ENCODE results near the gene BNC1.
"Not testable (repeated sequence)": the region's sequence is repeated elsewhere in the genome, so short reads cannot be mapped to it uniquely, and the experiment has no call there.

The BNC1 gene

DNA sequence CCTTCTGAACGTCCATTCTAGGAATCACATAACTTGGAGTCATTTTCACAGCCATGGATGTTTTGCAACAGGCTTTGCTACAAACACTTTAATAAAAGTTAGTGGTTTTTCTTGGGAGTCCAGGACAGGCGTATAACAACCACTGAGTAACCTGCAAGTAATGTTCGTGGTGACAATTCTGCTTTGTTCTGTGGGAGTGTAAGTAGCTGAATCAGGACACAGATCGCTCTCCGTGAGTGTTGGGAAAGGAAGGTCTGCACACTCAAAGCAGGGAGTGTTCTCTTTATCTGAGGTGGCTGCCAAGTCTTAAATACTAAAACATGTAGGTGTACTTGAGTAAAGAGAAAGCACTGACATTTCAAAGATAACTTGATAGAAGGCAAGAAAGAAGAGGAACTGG is 7.9 kb upstream of the BNC1 start:
- no peak for DNase-seq

DNA sequence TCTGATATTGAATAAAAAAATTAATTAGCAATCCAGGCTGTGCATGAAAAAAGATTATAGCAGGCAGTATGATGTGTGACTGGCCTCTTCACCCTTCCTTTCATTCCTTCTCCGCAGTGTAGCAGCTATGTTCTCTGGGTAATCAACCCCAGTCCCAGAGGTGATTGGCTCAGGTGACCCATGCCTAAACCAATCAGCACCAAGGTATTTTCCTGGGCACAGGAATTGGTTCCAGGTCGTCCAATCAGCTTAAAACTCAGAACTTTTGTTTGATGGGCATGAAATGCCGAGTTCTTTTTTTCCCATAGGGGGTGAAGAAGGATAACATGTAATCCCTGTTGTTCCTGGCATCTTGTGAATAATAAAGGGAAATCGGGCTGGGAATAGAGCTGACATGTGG is 5.8 kb upstream of the BNC1 start:
- DNase-seq = no peak

DNA sequence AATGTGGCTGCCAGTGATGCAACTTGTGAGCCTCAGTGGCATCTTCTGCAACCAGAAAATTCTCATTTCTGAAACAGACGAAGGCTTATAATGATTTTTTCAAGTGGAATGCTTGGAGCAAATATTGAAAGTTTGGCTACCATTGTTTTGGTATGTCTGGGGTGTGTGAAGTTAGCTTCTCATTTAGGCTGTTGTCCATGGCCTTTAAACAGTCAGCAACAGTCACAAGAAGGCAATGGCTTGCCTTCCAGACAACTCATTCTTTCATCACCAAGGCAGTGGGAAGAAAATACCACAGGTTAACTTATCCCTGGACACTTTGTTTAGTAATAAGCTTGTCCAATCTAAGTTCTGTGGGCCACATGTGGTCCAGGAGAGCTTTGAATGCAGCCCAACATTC is 4.7 kb upstream of the BNC1 start:
- no peak for DNase-seq

DNA sequence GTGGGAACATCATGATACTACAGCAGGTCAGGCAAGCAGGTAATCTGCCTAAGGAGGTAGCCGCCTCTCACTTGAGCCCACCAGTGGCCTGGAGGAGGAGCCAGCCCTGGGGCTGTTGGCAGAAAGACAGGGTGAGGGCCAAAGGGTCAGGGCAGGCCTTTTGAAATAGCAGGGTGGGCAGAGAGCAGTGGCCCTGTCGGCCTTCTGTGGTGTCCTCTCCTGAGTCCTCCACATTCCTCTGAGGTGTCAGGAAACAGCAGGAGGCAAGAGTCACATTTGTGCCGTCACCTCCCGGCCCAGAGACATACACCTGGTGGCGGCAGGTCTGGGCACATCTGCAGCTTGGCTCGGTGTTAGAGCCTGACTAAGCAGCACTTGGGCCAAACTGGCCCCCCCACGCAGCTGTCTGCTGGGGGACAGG is 3.9 kb upstream of the BNC1 start:
- DNase-seq = no peak

DNA sequence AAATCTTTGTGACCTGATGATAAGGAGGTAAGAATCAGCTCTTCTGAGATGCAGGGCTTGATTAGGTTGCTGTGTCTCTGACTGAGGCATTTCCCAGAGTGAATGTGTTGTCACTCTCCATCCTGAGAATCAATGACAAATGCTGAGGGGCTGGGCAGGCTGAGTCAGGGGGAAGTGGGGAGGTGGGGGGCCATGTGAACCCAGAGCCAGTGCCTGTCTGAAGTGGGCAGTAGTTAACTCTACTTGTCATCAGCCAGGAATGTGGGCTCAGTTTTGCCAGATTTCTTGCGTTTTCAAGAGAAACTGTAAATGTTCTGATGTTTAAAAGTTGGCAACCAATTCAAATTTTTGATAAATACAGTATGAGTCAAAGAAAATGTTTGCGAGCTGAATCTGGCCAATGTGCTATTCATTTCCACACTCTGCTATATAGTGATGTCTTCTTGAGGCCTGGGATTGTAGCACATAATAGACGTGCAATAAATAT is 3.1 kb upstream of the BNC1 start:
- no peak for DNase-seq

DNA sequence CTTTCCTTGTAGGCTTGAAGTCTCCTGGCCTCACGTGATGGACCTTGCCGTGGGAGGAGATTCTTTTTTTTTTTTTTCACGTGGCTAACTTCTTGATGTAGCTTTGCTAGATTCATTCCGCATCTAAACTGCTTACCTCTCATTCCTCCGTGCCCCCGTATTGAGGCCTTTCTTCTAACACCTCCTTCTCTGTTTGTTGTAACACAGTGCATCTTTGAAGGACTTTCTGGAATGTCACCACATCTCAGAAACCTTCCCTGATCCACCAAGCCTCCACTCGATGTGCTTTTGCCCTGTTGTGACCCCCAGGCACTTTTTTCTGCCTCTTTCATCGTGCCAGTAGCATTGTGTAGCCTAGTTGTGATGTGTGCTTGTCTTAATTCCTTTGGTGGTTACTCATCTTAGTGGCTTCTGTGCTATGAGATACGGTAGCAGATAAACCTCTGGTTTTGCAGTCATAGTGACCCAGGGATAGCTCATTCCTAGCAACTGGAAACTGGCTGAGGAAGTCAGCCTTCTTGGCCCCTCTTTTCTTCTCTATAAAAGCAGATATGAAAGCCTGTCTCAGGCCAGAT is 1.6 kb upstream of the BNC1 start:
- no peak for DNase-seq

DNA sequence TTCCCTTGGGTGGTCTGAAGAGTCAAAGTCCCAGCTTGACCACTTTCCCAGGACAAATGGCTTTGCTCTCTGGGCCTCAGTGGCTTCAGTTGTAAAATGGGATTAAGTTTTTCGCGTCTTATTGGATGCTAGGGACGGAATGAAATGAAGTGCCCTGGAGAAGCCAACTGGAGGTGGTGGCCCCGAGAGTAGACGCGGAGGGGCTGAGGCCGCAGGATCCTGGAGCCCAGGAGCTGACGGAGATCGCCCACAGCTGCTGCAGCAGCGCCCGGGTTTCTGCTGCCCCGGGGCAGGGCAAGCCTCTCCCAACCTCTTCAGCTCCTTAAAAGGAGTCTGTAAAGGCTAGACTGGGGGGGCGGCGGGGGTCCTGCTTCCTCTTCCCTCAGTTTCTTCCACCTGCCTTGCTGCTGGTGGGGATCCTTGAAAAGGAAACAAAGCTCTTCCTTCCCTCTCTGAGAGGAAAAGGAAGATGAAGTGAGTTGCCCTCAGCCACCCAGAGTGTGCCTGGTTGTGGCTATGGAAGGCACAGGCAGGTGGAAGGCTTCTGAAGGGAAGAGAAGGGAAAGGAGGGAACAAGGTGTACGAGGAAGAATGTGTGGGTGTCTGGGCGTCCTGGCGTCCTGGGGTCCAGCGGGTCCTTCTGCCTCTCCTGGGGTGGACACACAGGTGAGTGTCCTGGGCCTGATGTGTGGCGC is 967 bp upstream of the BNC1 start:
- no peak for DNase-seq

DNA sequence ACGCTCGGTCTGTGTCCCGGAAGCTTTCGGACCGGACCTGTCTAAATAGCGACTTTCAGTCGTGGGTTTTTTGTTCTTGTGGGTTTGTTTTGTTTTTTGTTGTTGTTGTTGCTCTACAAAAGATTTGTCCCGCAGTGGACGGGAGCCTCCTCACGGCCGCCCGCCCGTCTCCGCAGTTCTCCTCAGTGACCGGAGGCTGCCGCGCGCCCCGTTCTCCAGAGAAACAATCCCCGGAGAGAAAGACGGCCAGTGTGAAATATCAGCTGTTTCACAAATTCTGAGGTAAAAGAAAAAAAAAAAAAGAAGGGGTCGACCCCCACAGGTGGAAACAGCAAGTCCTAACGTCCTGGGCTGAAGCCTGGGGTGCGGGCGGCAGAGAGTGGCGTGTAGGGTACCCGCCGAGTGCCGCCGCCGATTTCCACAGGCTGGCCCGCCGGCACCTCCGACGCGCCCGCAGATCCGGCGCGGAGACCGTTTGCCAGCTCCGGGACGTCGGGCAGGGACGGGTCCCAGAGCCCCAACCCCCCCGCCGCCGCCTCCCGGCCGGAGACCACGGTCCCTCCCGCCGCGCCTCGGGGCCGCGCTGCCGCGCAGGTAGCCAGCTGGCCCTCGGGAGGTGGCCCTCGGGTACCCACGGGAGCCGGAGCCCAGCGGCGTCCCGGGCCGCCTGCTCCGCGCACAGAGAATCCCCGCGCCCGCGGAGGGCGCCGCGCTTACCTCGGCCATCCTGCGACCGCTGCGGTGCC is 478 bp downstream of the BNC1 start:
- no peak for DNase-seq

DNA sequence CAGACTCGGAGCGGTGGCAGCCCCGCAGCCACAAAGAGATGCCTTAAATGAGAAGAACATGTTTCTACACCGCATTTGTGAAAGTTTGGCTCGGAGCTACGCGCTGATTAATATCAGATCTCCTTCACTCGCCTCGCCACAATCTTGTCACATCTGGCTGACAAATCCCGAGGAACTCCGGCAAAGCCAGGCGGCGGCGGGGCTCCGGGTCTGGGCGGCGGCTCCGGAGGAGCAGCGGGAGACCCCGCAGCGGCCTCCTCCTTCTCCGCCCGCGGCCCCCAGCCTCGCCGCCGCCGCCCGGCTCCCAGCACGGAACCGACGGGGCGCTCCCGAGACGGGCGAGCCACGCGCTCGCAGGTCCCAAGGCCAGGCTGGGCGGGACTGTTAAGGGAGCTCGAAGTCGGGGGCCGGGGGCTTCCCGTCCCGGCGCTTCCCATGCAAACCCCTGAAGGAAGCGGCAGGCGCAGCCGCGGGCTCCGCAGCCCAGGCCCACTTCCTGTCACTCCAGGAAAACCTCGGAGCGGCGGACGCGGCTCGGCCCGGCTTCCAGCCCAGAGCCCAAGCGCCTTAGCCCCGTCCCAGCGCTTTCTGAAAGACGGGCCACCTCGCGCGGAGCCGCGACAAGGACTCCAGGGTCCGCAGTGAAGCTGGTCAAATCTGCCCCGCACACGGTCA is 1.2 kb downstream of the BNC1 start:
- DNase-seq = peak; percentile 68

DNA sequence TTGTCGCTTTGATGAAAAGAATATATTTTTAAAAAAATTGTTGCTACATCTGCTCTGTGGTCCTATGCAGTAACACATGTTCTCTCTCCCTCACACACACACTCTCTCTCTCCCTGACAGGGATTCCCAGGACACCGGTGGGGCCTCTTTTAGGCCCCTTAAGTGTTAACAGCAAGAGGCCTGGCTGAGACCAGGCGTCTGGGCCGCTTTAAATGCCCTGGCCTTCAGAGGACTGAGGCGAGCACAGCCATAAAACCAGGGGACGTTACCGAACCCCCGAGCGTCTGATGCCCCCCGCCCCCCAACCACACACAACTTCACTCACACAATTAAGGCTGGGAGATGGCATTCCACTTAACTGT is 1.7 kb downstream of the BNC1 start:
- DNase-seq = no peak

DNA sequence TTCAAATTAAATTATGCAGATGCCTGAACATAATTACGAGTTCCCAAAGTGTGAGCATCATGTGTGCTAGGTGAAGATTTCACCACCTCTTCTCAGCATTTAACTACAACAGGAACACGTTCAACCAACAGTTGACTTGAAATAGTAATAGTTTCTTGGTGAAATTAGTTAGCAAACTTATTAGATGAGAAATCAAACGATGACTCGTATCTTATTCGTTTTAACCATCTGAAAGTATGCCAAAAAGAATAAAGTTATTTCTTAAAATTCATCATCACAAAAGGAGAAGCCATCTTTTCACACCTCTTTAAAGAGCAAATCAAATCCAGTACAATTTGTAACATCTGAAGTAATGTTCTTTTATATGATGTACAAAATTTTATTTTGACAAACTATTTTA is 2.3 kb downstream of the BNC1 start:
- no peak for DNase-seq

DNA sequence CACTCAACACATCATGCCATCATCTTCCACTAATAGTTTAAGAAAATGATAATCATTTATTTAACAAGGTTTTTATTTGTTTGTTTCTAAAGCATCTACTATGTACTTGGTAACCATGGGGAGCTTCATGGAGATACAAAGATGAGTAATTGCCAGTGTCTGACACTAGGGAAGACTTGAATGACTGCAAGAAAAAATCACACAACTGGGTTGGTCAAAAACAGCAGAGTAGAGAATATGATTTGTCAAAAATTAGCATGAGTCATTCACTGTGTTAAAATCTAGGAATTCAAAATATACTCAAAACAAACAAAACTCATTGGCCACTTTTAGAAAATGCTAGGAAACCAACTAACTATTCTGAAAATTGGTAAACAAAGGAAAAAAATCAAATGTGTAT is 6.3 kb downstream of the BNC1 start:
- DNase-seq = no peak

DNA sequence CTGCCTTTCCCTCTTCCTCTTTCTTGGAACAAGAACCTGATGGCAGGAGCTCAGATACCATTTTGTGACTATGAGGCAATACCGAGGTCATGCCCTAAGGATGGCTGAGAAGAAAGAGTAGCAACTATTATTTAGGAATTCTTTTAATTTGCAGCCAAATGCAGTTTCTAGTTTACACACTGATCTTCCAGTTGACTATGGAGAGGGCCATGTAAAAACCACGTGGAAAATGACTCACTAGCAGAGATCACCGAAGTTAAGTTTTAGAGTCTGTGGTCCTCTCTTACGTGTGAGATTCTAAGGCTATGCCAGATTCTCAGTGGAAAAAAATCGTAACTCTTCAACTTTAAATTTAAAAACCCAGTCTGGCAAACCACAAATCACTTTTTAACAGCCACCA is 7.8 kb downstream of the BNC1 start:
- no peak for DNase-seq

DNA sequence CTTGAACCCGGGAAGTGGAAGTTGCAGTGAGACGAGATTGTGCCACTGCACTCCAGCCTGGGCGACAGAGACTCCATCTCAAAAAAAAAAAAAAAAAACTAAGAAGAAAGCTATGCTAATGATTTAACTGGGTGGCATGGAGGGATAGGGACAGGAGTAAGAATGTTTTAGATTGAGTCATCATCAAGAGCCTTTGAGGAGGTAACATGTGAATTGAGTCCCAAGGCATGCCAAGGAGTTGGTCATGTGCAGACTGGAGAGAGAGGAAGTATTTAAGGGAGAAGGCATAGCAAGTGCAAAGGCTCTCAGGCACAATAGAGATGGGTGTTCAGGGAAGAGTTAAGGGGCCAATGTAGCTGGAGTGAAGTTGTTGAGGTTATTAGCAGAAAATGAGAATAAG is 9.1 kb downstream of the BNC1 start:
- no peak for DNase-seq

DNA sequence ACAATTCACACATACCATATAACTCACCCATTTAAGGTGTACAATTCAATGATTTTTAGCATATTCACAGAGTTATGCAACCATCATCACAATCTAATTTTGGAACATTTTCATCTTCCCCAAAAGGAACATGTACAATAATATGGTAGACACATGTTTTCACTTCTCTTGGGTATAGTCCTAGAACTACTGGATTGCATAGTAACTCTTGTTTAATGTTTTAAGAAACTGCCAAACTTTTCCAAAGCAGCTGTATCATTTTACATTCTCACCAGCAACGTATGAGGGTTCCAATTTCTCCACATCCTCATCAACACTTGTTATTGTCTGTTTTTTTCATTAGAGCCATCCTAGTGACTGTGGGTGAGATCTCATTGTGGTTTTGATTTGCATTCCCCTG is 14.3 kb downstream of the BNC1 start:
- DNase-seq = no peak

DNA sequence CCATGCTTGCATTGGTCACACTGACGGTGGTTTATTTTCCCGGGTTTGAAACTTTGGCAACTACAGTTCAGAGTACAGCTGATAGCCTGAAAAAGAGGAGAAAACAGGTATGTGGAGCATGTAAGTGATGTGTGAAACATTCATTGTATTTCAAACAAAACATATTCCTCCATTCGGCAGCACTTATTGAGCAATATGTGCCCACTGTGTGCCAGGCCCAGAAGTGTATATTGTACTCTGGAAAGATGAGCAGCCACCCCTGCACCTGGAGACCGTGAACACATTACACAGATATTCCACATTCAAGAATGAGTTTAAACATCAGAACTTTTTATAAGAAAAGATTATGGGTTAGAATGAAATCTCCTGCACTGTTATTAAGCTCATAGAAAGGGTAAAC is 16.3 kb downstream of the BNC1 start:
- DNase-seq = no peak

DNA sequence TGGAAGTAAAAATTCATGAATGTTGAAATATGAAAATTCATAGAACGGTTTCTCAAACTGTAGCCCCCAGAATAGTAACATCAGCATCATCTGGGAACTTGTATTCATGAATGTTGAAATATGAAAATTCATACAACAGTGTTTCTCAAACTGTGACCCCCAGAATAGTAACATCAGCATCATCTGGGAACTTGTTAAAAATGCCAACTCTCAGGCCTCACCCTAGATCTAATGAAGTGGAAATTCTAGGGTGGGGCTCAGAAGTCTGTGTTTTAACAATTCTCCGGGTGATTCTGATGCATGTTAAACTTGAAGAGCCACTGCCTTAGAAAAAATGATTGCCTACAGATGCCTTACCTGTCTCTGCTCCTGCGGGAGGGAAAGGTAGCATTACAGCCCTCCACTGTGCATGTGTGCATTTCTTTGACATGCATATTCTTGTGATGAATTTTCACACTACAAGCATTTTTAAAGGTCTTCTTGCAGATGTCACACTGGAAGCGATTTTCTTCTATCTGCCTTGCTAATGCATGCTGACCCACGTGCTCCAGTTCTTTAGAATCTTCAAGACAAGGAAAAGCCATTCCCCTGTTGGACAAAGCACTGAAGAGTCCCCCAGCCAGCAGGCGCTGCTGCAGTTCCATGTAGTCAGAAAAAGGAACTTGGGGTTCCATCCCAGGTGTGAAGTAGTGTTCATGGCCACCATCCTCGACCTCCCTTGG is 21.7 kb downstream of the BNC1 start:
- no peak for DNase-seq

DNA sequence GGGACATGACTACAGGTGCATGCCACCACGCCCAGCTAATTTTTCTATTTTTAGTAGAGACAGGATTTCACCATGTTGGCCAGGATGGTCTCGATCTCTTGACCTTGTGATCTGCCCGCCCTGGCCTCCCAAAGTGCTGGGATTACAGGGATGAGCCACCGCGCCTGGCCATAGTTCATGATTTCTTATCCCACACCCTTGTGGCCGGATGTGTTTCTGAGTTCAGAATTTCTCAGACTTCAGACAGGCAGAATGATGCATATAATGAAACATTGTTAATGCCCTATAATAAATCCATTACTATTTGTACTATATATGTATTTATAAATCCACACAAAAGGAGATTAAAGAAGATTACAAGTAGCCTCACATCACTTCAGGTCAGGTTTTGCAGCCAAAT is 22.3 kb downstream of the BNC1 start:
- DNase-seq = not testable (repeated sequence)

DNA sequence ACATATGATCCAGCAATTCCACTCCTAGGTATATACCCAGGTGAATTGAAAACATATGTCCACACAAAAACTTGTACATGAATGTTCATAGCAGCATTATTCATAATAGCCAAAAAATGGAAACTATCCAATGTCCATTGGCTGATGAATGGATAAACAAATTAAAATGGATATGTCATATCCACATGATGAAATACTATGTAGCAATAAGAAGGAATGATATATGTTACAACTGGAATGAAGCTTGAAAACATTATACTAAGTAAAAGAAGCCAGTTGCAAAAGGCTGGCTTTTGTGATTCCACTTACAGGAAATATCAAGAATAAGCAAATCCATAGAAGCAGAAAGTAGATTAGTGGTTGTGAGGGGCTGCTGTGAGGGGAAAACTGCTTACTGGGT is 33.7 kb downstream of the BNC1 start:
- no peak for DNase-seq

DNA sequence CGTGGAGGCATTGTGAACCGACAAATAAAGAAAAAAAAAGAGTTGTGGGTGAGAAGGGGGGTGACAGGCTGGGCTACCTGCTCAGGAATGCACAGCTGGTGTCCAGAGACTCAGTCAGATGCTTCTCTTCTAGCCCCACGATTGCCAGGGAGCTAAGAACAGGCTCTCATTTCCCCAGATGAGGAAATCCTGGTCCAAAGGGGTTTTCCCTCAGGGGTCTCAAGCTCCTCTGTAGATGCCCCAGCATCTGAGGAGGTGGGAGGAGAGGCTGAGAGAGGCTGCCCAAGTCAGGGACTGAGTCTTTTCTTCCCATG is 35.5 kb downstream of the BNC1 start:
- DNase-seq = no peak

DNA sequence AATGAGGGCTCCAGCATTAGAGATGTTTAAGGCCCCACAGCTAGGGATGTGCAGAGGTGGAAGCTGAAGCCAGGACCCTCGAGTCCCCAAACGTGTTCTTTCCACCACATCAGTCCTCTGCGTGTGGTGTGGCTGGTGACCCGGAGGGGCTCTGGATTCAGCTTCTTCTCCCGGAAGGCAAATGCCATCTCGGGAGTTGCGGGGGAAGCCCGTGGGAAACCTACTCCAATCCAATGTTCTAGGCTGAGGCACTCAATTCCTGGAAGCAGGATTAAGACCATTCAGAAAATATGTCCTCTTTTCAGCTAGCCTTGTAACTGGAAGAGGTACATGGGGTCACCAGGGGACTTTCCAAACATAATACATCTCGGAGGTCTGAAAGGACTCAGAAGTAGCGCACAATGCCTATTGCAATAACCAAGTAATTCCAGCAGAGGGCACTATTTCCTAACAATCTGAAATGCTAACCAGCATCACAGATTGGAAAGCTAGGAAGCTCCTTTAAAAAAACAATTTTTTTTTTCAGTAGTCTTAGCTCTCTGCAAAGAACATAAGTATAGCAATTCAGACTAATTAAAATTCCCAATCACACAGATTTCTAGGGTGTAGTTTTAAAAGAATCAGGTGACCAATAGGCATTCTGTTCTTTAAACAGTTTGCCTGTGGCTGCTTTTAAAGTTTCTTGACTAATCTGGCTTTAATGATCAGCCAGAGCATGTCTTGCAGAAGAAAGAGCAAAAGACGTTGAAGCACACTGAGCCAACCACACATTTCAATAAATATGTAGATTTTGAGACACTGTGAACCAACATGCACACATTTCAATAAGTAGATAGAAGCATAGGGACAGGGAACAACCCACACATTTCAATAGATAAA is 36.1 kb downstream of the BNC1 start:
- no peak for DNase-seq

DNA sequence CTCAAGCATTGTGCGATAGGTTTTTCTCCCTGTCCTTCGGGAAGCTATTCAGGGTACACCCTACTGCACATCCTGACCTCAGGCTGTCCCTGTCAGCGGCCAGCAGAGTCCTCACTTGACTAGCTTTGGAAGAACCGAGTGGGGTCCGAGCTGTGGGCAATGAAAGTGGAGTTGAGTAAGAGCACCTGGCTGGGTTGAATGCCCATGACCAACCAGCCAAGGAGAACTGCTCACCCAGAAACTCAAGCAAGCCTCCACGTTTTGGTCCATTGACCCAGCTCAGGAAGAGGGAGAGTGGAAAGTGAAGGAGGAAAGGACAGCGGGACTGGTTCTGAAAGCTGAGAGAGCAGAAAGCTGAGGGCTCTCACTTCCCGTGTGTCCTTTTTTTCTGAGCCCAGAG is 40.8 kb downstream of the BNC1 start:
- no peak for DNase-seq

All from right forelimb (tissue), 1 donor.